IPS-18c (cell line): ENCODE measurements around the gene SMAD7.
"Not testable (repeated sequence)": the region's sequence is repeated elsewhere in the genome, so short reads cannot be mapped to it uniquely, and the experiment has no call there.

ENCODE experiments used
- H3K4me3 ChIP-seq: 2 replicates; pipeline ENCODE4 v1.7.0; 2013; ENCODE audit warnings: low read depth, mild to moderate bottlenecking, low read length, moderate library complexity; ENCODE audit not compliant: insufficient read depth
- H3K9me3 ChIP-seq: one replicate; pipeline ENCODE4 v1.6.1; 2013; ENCODE audit warnings: mild to moderate bottlenecking, low read length, moderate library complexity; ENCODE audit not compliant: control insufficient read depth, insufficient read depth

Gene SMAD7

GRCh38 chr18:48872234-48873145 lies 78.3 kb downstream of the SMAD7 start:
- H3K9me3 ChIP-seq = peaks cover 4% of the 10 kb centered on the region
- H3K4me3 ChIP-seq = no peak overlapping the region

- Histone ChIP-seq H3K4me3 (no peak overlapping the region), H3K9me3 (peaks cover 4% of the 10 kb centered on the region)
Measured at GRCh38 chr18:48871391-48872166, 79.2 kb downstream of the SMAD7 start.

GRCh38 chr18:48870926-48871325 lies 79.8 kb downstream of the SMAD7 start:
- H3K4me3 ChIP-seq, H3K9me3 ChIP-seq: not testable (repeated sequence)
